A549 treated with AZD9567 at 1 μM for 4 hours (cell line): Measurements from ENCODE around the gene DEXI. TPM values are rescaled to one million over a fixed set of nuclear protein-coding genes. Genes with fewer than 3 reads are reported as not detected.

Experiments
- total RNA-seq: library from RNA; stranded (reverse); fragments of 200-300 nt; extraction: Qiagen RNA extraction; gene quantifications from 5 replicates; pipeline ENCODE4 v1.2.3, GENCODE V29; 2022; ENCODE audit not compliant: insufficient read depth

Gene DEXI
- total RNA-seq: 28.3 to 49.4 TPM (median 45.3 TPM) in 5 replicates

GRCh38 chr16:10942352-10943063 is at the start of gene DEXI:
Gene DEXI, minus strand, starts transcription at chr16:10942468. Its CDS starts 463 bp downstream, at chr16:10942005.

GRCh38 chr16:10944249-10945064 is 2.2 kb upstream of the DEXI start, which contains the start of gene CLEC16A:
Gene CLEC16A, plus strand, starts transcription at chr16:10944564. Its CDS starts 154 bp downstream, at chr16:10944718.

Other genes with a start within 250 kb of the DEXI start
- gene TEKT5, start 247.5 kb downstream of the DEXI start, total RNA-seq: not detected in 5 replicates
- 44.9 to 49.8 TPM (median 46.8 TPM) in 5 replicates for gene NUBP1, start 198.6 kb downstream of the DEXI start, total RNA-seq
- 0.07 to 0.13 TPM (median 0.12 TPM) in 3 of 5 replicates, not detected in the others for gene TVP23A, start 123.7 kb downstream of the DEXI start, total RNA-seq
- 0.09 to 0.14 TPM (median 0.11 TPM) in 4 of 5 replicates, not detected in the other for gene CIITA, start 65.3 kb downstream of the DEXI start, total RNA-seq
- gene CLEC16A, start 2.1 kb upstream of the DEXI start, total RNA-seq: 8.7 to 9.9 TPM (median 9.2 TPM) in 5 replicates